HG03066 (cell line): ENCODE data around the gene MCOLN1.
"Not testable (repeated sequence)": the region's sequence is repeated elsewhere in the genome, so short reads cannot be mapped to it uniquely, and the experiment has no call there.

ENCODE experiments used
- ATAC-seq: cut with Tn5 transposase; IDR thresholded peaks from one replicate; pipeline ENCODE4 v1.9.1; 2021; ENCODE audit warnings: low read depth; ENCODE audit not compliant: unreplicated experiment

The MCOLN1 gene

GRCh38 chr19:7562646-7563393 lies 40.4 kb downstream of the MCOLN1 start:
- ATAC-seq, result no peak

GRCh38 chr19:7564866-7565265 lies 42.4 kb downstream of the MCOLN1 start:
- no peak for ATAC-seq

- ATAC-seq, result no peak
These were observed 42.9 kb downstream of the MCOLN1 start for GRCh38 chr19:7565332-7565731.

- no peak for ATAC-seq
These were observed 48.3 kb downstream of the MCOLN1 start for GRCh38 chr19:7570761-7571160.

- ATAC-seq, result no peak
These were observed 53.1 kb downstream of the MCOLN1 start for GRCh38 chr19:7575434-7576040.

- not testable (repeated sequence) for ATAC-seq
These were observed 55.0 kb downstream of the MCOLN1 start for GRCh38 chr19:7577422-7577821.

GRCh38 chr19:7578127-7578526 lies 55.7 kb downstream of the MCOLN1 start:
- ATAC-seq, result no peak

- no peak for ATAC-seq
These were observed 56.8 kb downstream of the MCOLN1 start for GRCh38 chr19:7579182-7579581.

- ATAC-seq, result no peak
These were observed 60.0 kb downstream of the MCOLN1 start for GRCh38 chr19:7582446-7582845.
